Osteocyte (in vitro differentiated cells): Measurements from ENCODE around the gene MAMDC4. TPM values are rescaled to one million over a fixed set of nuclear protein-coding genes. Genes with fewer than 3 reads are reported as not detected.

ENCODE experiments used
- DNase-seq: peaks from one replicate; pipeline ENCODE4 v3.0.0; 2021; ENCODE audit warnings: mixed read lengths; ENCODE audit not compliant: unreplicated experiment; ENCODE audit errors: extremely low spot score
- H3K27ac Mint-ChIP-seq: one replicate; pipeline ENCODE4 v1.8.0; 2021; ENCODE audit warnings: mild to moderate bottlenecking, mixed read lengths; ENCODE audit not compliant: unreplicated experiment
- H3K27me3 Mint-ChIP-seq: one replicate; pipeline ENCODE4 v1.8.0; 2021; ENCODE audit warnings: mixed read lengths; ENCODE audit not compliant: unreplicated experiment
- H3K36me3 Mint-ChIP-seq: one replicate; pipeline ENCODE4 v1.8.0; 2021; ENCODE audit warnings: mixed read lengths; ENCODE audit not compliant: unreplicated experiment
- H3K4me1 Mint-ChIP-seq: one replicate; pipeline ENCODE4 v1.8.0; 2021; ENCODE audit warnings: mixed read lengths; ENCODE audit not compliant: unreplicated experiment
- H3K4me3 Mint-ChIP-seq: one replicate; pipeline ENCODE4 v1.8.0; 2021; ENCODE audit warnings: mild to moderate bottlenecking, moderate library complexity, mixed read lengths; ENCODE audit not compliant: unreplicated experiment
- H3K9me3 Mint-ChIP-seq: one replicate; pipeline ENCODE4 v1.8.0; 2021; ENCODE audit warnings: mixed read lengths; ENCODE audit not compliant: unreplicated experiment
- total RNA-seq: library from RNA; stranded (reverse); gene quantifications from 2 replicates; pipeline ENCODE4 v1.2.1, GENCODE V29; 2021
- TF ChIP-seq, protein P1 (sequence below): fragments of 200-600 bp; sonication (generic); IDR thresholded peaks from 2 replicates; pipeline ENCODE4 v1.5.0; 2021; ENCODE audit warnings: antibody characterized with exemption, mild to moderate bottlenecking, moderate library complexity

MAMDC4 gene
- total RNA-seq, 1 donor from 2014 or later: 9.4 TPM

DNA sequence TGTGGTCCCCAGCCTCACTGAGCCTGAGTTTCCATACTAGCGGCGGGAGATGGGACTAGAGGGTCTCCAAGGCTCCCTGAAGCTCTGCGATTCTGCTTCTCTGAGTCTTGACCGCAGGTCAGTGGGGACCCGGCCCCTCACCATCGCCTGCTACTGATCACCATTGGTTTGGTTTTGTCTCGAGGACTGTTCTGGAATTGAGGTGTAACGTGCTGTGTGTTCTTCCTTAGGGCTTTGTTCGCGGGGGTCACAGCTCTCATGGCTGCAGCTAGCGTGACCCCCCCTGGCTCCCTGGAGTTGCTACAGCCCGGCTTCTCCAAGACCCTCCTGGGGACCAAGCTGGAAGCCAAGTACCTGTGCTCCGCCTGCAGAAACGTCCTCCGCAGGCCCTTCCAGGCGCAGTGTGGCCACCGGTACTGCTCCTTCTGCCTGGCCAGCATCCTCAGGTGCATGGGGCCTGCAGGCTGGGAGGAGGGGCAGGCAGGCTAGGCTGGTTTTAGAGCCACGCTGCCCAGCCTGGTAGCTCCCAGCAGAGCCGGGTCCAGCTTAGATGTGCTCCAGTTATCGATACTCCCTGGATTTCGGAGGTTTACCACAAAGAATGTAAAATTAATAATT, 46.4 kb downstream of the MAMDC4 start:
- no peak overlapping the region for H3K4me3 Mint-ChIP-seq
- no peak for DNase-seq
- H3K27ac Mint-ChIP-seq: no peak overlapping the region
- H3K4me1 Mint-ChIP-seq: peaks cover 23% of the 10 kb centered on the region
- TF ChIP-seq, protein P1, sequence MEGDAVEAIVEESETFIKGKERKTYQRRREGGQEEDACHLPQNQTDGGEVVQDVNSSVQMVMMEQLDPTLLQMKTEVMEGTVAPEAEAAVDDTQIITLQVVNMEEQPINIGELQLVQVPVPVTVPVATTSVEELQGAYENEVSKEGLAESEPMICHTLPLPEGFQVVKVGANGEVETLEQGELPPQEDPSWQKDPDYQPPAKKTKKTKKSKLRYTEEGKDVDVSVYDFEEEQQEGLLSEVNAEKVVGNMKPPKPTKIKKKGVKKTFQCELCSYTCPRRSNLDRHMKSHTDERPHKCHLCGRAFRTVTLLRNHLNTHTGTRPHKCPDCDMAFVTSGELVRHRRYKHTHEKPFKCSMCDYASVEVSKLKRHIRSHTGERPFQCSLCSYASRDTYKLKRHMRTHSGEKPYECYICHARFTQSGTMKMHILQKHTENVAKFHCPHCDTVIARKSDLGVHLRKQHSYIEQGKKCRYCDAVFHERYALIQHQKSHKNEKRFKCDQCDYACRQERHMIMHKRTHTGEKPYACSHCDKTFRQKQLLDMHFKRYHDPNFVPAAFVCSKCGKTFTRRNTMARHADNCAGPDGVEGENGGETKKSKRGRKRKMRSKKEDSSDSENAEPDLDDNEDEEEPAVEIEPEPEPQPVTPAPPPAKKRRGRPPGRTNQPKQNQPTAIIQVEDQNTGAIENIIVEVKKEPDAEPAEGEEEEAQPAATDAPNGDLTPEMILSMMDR: no peak
- H3K9me3 Mint-ChIP-seq: no peaks in the 10 kb centered on the region
- H3K27me3 Mint-ChIP-seq: no peaks in the 10 kb centered on the region
- peaks cover 13% of the 10 kb centered on the region for H3K36me3 Mint-ChIP-seq

DNA sequence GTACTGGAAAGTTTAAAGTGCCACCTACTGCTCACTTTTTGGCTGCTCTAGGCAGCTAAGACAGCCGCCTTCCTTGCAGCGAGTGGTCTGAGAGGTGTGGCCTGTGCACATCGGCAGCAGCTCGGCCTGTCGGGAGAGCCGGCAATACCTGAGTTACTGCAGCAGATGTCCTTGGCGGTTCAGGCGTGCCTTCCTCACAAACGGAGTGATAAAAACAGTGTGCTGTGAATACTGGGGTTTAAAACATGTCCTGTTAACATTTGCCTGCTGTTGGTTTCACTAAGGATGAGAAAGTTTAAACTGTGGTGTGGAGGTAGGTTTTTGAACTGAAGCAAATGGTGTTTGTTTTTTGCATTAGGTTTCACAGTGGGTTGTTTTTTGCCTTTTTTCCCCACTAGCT, 47.0 kb downstream of the MAMDC4 start:
- Mint-ChIP-seq H3K27me3 (no peaks in the 10 kb centered on the region), H3K27ac (no peak overlapping the region), H3K4me3 (no peak overlapping the region), H3K36me3 (peaks cover 13% of the 10 kb centered on the region), H3K9me3 (no peaks in the 10 kb centered on the region), H3K4me1 (peaks cover 23% of the 10 kb centered on the region)
- no peak for DNase-seq
- TF ChIP-seq, protein P1: no peak

DNA sequence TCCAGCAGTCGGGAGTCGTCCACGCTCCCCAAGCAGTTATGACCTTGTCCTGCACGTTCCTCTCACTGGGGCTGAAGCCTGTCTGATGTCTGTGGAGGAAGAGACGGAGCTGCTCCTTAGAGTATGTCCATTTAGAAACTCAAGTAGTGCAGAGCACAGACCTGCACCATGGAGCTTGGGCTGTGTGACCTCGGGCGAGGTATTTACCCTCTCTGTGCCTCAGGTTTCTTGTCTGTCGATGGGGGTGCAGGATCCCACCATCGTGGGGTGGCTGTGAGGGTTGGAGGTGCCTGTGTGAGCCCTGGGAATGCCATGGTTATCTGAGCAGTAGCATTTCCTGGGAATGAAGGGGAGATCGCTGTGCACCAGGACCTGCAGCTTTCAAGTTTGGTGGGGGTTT, 48.4 kb downstream of the MAMDC4 start:
- H3K27me3 Mint-ChIP-seq: no peaks in the 10 kb centered on the region
- no peaks in the 10 kb centered on the region for H3K9me3 Mint-ChIP-seq
- TF ChIP-seq, protein P1: no peak
- H3K36me3 Mint-ChIP-seq: peaks cover 13% of the 10 kb centered on the region
- DNase-seq: no peak
- peaks cover 21% of the 10 kb centered on the region for H3K4me1 Mint-ChIP-seq
- no peak overlapping the region for H3K4me3 Mint-ChIP-seq
- no peak overlapping the region for H3K27ac Mint-ChIP-seq

DNA sequence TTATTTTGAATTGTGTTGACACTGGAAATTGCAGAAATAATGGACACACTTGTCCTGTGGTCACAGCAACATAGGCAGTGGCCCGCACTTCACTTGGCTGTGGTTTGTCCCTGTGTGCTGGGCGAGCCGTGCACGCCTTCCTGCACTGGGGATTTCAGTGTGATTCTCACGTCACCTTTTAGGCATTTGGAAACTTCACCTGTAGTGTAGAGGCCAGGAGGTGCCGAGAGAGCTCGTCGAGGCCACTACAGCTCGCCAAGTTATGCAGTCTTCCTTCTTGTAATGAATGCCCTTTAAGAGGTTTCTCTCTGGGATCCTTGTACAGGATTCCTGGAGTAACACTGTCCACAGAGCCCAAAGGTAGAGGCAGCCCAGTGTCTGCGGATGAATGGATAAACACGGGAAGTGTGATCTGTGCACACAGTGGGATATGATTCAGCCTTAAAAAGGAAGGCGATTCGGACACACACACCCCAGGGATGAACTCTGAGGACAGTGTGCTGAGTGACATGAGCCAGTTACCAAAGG, 48.9 kb downstream of the MAMDC4 start:
- no peak overlapping the region for H3K4me3 Mint-ChIP-seq
- no peaks in the 10 kb centered on the region for H3K9me3 Mint-ChIP-seq
- peaks cover 21% of the 10 kb centered on the region for H3K4me1 Mint-ChIP-seq
- H3K27me3 Mint-ChIP-seq: no peaks in the 10 kb centered on the region
- DNase-seq: no peak
- peaks cover 13% of the 10 kb centered on the region for H3K36me3 Mint-ChIP-seq
- H3K27ac Mint-ChIP-seq: peak overlapping the region; percentile 72
- TF ChIP-seq, protein P1: no peak

DNA sequence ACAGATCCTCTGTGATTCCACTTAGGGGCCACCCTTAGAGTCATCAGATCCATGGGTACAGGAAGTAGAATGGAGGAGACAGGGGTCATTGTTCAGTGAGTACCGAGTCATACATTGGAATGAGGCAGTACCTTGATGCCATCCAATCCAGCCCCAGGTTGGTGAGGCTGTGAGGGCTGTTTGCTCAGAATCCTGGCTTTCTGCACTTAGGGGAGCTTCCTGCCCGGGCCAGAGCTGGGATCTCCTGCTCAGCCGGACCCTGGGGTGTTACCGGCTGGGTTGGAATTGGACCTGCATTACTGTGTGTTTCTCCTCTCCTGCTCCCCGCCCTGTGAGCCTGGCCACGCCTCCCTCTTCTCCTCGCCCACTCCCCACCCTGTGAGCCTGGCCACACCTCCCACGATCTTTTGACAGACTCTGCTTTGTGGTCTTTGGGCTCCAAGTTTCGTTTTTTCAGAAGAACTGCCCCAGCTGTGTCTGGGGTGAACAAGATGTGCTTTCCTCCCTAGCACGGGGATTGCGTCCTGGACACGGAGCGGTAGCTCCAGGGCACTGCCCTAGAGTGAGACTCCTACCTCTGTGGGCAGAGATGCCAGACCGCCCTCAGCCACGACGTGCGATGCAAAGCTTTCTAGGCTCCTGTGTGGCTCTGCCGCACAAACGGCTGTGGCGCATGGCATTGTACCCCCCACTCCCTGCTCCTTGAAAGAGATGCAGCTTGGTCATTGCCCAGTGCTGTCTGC, 49.5 kb downstream of the MAMDC4 start:
- Mint-ChIP-seq H3K9me3 (no peaks in the 10 kb centered on the region), H3K4me1 (peaks cover 21% of the 10 kb centered on the region), H3K4me3 (no peak overlapping the region), H3K27me3 (no peaks in the 10 kb centered on the region), H3K27ac (peak overlapping the region; percentile 72), H3K36me3 (peaks cover 14% of the 10 kb centered on the region)
- TF ChIP-seq, protein P1: no peak
- no peak for DNase-seq
